Measurements from ENCODE around the gene RPS6KA2.
"Not testable (repeated sequence)": the region's sequence is repeated elsewhere in the genome, so short reads cannot be mapped to it uniquely, and the experiment has no call there.

RPS6KA2 gene

GRCh38 chr6:166400181-166400580 is 226.9 kb downstream of the RPS6KA2 start:
- Histone ChIP-seq H3K4me1 (ENCODE audit: control insufficient read depth, insufficient read depth, low read length) (no peaks in the 10 kb centered on the region), H3K36me3 (ENCODE audit: control insufficient read depth, insufficient read depth, low read length) (no peaks in the 10 kb centered on the region), H3K9me3 (ENCODE audit: control insufficient read depth, low read length) (no peaks in the 10 kb centered on the region), H3K27me3 (ENCODE audit: control insufficient read depth, insufficient read depth, low read length, poor library complexity, severe bottlenecking) (no peaks in the 10 kb centered on the region), H3K4me3 (ENCODE audit: insufficient read depth, low read depth, low read length) (no peak overlapping the region), H3K27ac (ENCODE audit: insufficient read depth, low read depth, low read length, poor library complexity, severe bottlenecking) (no peak overlapping the region)
- WGBS, 2 experiments: 88 to 96% methylated on average over 2 of the region's 2 CpGs

- Histone ChIP-seq H3K27me3 (ENCODE audit: control insufficient read depth, insufficient read depth, low read length, poor library complexity, severe bottlenecking) (no peaks in the 10 kb centered on the region), H3K36me3 (ENCODE audit: control insufficient read depth, insufficient read depth, low read length) (no peaks in the 10 kb centered on the region), H3K9me3 (ENCODE audit: control insufficient read depth, low read length) (no peaks in the 10 kb centered on the region), H3K4me1 (ENCODE audit: control insufficient read depth, insufficient read depth, low read length) (no peaks in the 10 kb centered on the region), H3K4me3 (ENCODE audit: insufficient read depth, low read depth, low read length) (no peak overlapping the region), H3K27ac (ENCODE audit: insufficient read depth, low read depth, low read length, poor library complexity, severe bottlenecking) (no peak overlapping the region)
- 97 to 98% methylated on average over 3 of the region's 3 CpGs for WGBS, 2 experiments
Measured at GRCh38 chr6:166398348-166398747, 228.7 kb downstream of the RPS6KA2 start.

GRCh38 chr6:166397849-166398248 is 229.2 kb downstream of the RPS6KA2 start:
- Histone ChIP-seq H3K4me1 (ENCODE audit: control insufficient read depth, insufficient read depth, low read length) (no peaks in the 10 kb centered on the region), H3K36me3 (ENCODE audit: control insufficient read depth, insufficient read depth, low read length) (no peaks in the 10 kb centered on the region), H3K4me3 (ENCODE audit: insufficient read depth, low read depth, low read length) (no peak overlapping the region), H3K27ac (ENCODE audit: insufficient read depth, low read depth, low read length, poor library complexity, severe bottlenecking) (no peak overlapping the region), H3K9me3 (ENCODE audit: control insufficient read depth, low read length) (no peaks in the 10 kb centered on the region), H3K27me3 (ENCODE audit: control insufficient read depth, insufficient read depth, low read length, poor library complexity, severe bottlenecking) (no peaks in the 10 kb centered on the region)
- WGBS, 2 experiments: 91 to 92% methylated on average over 4 of the region's 4 CpGs

GRCh38 chr6:166395778-166396177 is 231.3 kb downstream of the RPS6KA2 start:
- Histone ChIP-seq H3K9me3 (ENCODE audit: control insufficient read depth, low read length) (no peaks in the 10 kb centered on the region), H3K36me3 (ENCODE audit: control insufficient read depth, insufficient read depth, low read length) (no peaks in the 10 kb centered on the region), H3K27me3 (ENCODE audit: control insufficient read depth, insufficient read depth, low read length, poor library complexity, severe bottlenecking) (no peaks in the 10 kb centered on the region), H3K27ac (ENCODE audit: insufficient read depth, low read depth, low read length, poor library complexity, severe bottlenecking) (no peak overlapping the region), H3K4me1 (ENCODE audit: control insufficient read depth, insufficient read depth, low read length) (no peaks in the 10 kb centered on the region), H3K4me3 (ENCODE audit: insufficient read depth, low read depth, low read length) (no peak overlapping the region)
- 92 to 93% methylated on average over 6 of the region's 6 CpGs for WGBS, 2 experiments

- Histone ChIP-seq H3K27ac (ENCODE audit: insufficient read depth, low read depth, low read length, poor library complexity, severe bottlenecking) (no peak overlapping the region), H3K4me1 (ENCODE audit: control insufficient read depth, insufficient read depth, low read length) (no peaks in the 10 kb centered on the region), H3K4me3 (ENCODE audit: insufficient read depth, low read depth, low read length) (no peak overlapping the region), H3K36me3 (ENCODE audit: control insufficient read depth, insufficient read depth, low read length) (no peaks in the 10 kb centered on the region), H3K9me3 (ENCODE audit: control insufficient read depth, low read length) (no peaks in the 10 kb centered on the region), H3K27me3 (ENCODE audit: control insufficient read depth, insufficient read depth, low read length, poor library complexity, severe bottlenecking) (no peaks in the 10 kb centered on the region)
- WGBS, 2 experiments: 92 to 94% methylated on average over 6 of the region's 6 CpGs
Measured at GRCh38 chr6:166395351-166395750, 231.7 kb downstream of the RPS6KA2 start.

- Histone ChIP-seq H3K27me3 (ENCODE audit: control insufficient read depth, insufficient read depth, low read length, poor library complexity, severe bottlenecking) (no peaks in the 10 kb centered on the region), H3K27ac (ENCODE audit: insufficient read depth, low read depth, low read length, poor library complexity, severe bottlenecking) (no peak overlapping the region), H3K4me3 (ENCODE audit: insufficient read depth, low read depth, low read length) (no peak overlapping the region), H3K4me1 (ENCODE audit: control insufficient read depth, insufficient read depth, low read length) (no peaks in the 10 kb centered on the region), H3K9me3 (ENCODE audit: control insufficient read depth, low read length) (no peaks in the 10 kb centered on the region), H3K36me3 (ENCODE audit: control insufficient read depth, insufficient read depth, low read length) (no peaks in the 10 kb centered on the region)
- 88 to 89% methylated on average over 8 to 10 of the region's 10 CpGs for WGBS, 2 experiments
Measured at GRCh38 chr6:166394036-166394892, 232.8 kb downstream of the RPS6KA2 start.

- H3K27ac ChIP-seq (ENCODE audit: insufficient read depth, low read depth, low read length, poor library complexity, severe bottlenecking): no peak overlapping the region
- H3K27me3 ChIP-seq (ENCODE audit: control insufficient read depth, insufficient read depth, low read length, poor library complexity, severe bottlenecking): no peaks in the 10 kb centered on the region
- H3K36me3 ChIP-seq (ENCODE audit: control insufficient read depth, insufficient read depth, low read length): no peaks in the 10 kb centered on the region
- H3K4me3 ChIP-seq (ENCODE audit: insufficient read depth, low read depth, low read length): no peak overlapping the region
- no peaks in the 10 kb centered on the region for H3K9me3 ChIP-seq (ENCODE audit: control insufficient read depth, low read length)
- WGBS, 2 experiments: 90 to 92% methylated on average over 27 of the region's 27 CpGs
- no peaks in the 10 kb centered on the region for H3K4me1 ChIP-seq (ENCODE audit: control insufficient read depth, insufficient read depth, low read length)
Measured at GRCh38 chr6:166393535-166393823, 233.6 kb downstream of the RPS6KA2 start.

GRCh38 chr6:166392755-166393534 is 234.1 kb downstream of the RPS6KA2 start:
- WGBS, 2 experiments: 91 to 92% methylated on average over 30 of the region's 30 CpGs
- H3K4me1 ChIP-seq (ENCODE audit: control insufficient read depth, insufficient read depth, low read length): not testable (repeated sequence)

GRCh38 chr6:166389119-166389518 is 237.9 kb downstream of the RPS6KA2 start:
- H3K9me3 ChIP-seq (ENCODE audit: control insufficient read depth, low read length): no peaks in the 10 kb centered on the region
- 50 to 95% methylated on average over 1 to 3 of the region's 3 CpGs for WGBS, 2 experiments
- no peaks in the 10 kb centered on the region for H3K27me3 ChIP-seq (ENCODE audit: control insufficient read depth, insufficient read depth, low read length, poor library complexity, severe bottlenecking)
- H3K4me3 ChIP-seq (ENCODE audit: insufficient read depth, low read depth, low read length): no peak overlapping the region
- H3K36me3 ChIP-seq (ENCODE audit: control insufficient read depth, insufficient read depth, low read length): no peaks in the 10 kb centered on the region
- H3K27ac ChIP-seq (ENCODE audit: insufficient read depth, low read depth, low read length, poor library complexity, severe bottlenecking): no peak overlapping the region
- no peaks in the 10 kb centered on the region for H3K4me1 ChIP-seq (ENCODE audit: control insufficient read depth, insufficient read depth, low read length)

More at GRCh38 chr6:166392755-166393534, 234.1 kb downstream of the RPS6KA2 start:
- H3K36me3 ChIP-seq (ENCODE audit: control insufficient read depth, insufficient read depth, low read length); H3K27ac ChIP-seq (ENCODE audit: insufficient read depth, low read depth, low read length, poor library complexity, severe bottlenecking); H3K4me3 ChIP-seq (ENCODE audit: insufficient read depth, low read depth, low read length); H3K9me3 ChIP-seq (ENCODE audit: control insufficient read depth, low read length); H3K27me3 ChIP-seq (ENCODE audit: control insufficient read depth, insufficient read depth, low read length, poor library complexity, severe bottlenecking): not testable (repeated sequence)

- WGBS, 2 experiments: 92 to 94% methylated on average over 13 of the region's 13 CpGs
- Histone ChIP-seq H3K9me3 (ENCODE audit: control insufficient read depth, low read length) (no peaks in the 10 kb centered on the region), H3K36me3 (ENCODE audit: control insufficient read depth, insufficient read depth, low read length) (no peaks in the 10 kb centered on the region), H3K27me3 (ENCODE audit: control insufficient read depth, insufficient read depth, low read length, poor library complexity, severe bottlenecking) (no peaks in the 10 kb centered on the region), H3K27ac (ENCODE audit: insufficient read depth, low read depth, low read length, poor library complexity, severe bottlenecking) (no peak overlapping the region), H3K4me1 (ENCODE audit: control insufficient read depth, insufficient read depth, low read length) (no peaks in the 10 kb centered on the region), H3K4me3 (ENCODE audit: insufficient read depth, low read depth, low read length) (no peak overlapping the region)
Measured at GRCh38 chr6:166388290-166389004, 238.6 kb downstream of the RPS6KA2 start.
